Spleen (tissue), 11 donors: ENCODE results near the gene MT3. TPM values are rescaled to one million over a fixed set of nuclear protein-coding genes. Genes with fewer than 3 reads are reported as not detected.

ENCODE experiments used
- DNase-seq: peaks from one replicate; pipeline ENCODE4 v3.0.0-alpha.2; 2020
- H3K27ac ChIP-seq, 8 donors: fragments of 200-600 bp; sonication (generic) in 7 of 8; 1 replicate in 4 of 8; 2 replicates in 4 of 8; pipeline versions ENCODE4 v1.5.0 to v1.8.0; 2016 to 2021; ENCODE audit warnings: inconsistent platforms in 4 of 8, mild to moderate bottlenecking in 4 of 8, moderate library complexity in 1 of 8
- H3K27me3 ChIP-seq, 7 donors: fragments of 200-600 bp; sonication (generic) in 6 of 7; replicated peaks in 1 of 7; 1 replicate in 4 of 7; 2 replicates in 3 of 7; pipeline versions ENCODE4 v1.5.0 to v1.8.0; 2016 to 2021; ENCODE audit warnings: inconsistent platforms in 3 of 7, mild to moderate bottlenecking in 1 of 7
- H3K36me3 ChIP-seq, 6 donors: fragments of 200-600 bp; sonication (generic) in 5 of 6; 1 replicate in 4 of 6; 2 replicates in 2 of 6; pipeline versions ENCODE4 v1.5.0 to v1.8.0; 2016 to 2021; ENCODE audit warnings: inconsistent platforms in 2 of 6
- H3K4me1 ChIP-seq, 6 donors: fragments of 200-600 bp; sonication (generic) in 5 of 6; 1 replicate in 3 of 6; 2 replicates in 3 of 6; pipeline versions ENCODE4 v1.5.0 to v1.8.0; 2016 to 2021; ENCODE audit warnings: inconsistent platforms in 3 of 6
- H3K4me3 ChIP-seq, 8 donors: fragments of 200-600 bp; sonication (generic) in 7 of 8; 1 replicate in 4 of 8; 2 replicates in 4 of 8; pipeline versions ENCODE4 v1.5.0 to v1.8.0; 2016 to 2021; ENCODE audit warnings: inconsistent platforms in 4 of 8, mild to moderate bottlenecking in 4 of 8, moderate library complexity in 2 of 8
- H3K9me3 ChIP-seq, 8 donors: fragments of 200-600 bp; sonication (generic) in 7 of 8; 1 replicate in 4 of 8; 2 replicates in 4 of 8; pipeline versions ENCODE4 v1.5.0 to v1.8.0; 2016 to 2021; ENCODE audit warnings: inconsistent platforms in 4 of 8
- CTCF ChIP-seq, 11 experiments: fragments of 200-600 bp in 7 of 11; fragments of 450-650 bp in 4 of 11; sonication (generic) in 4 of 11; IDR thresholded peaks in 8 of 11; conservative IDR thresholded peaks in 3 of 11; 1 replicate in 7 of 11; 2 replicates in 4 of 11; pipeline versions ENCODE4 v1.4.0 to v1.8.0; 2016 to 2021; ENCODE audit warnings: antibody characterized with exemption in 11 of 11, inconsistent platforms in 4 of 11, mild to moderate bottlenecking in 1 of 11
- POLR2A ChIP-seq, 3 donors: fragments of 450-650 bp; IDR thresholded peaks; one replicate each; pipeline ENCODE4 v1.5.1; 2017; ENCODE audit warnings: antibody characterized with exemption in 3 of 3, mild to moderate bottlenecking in 1 of 3
- POLR2AphosphoS5 ChIP-seq, 3 donors: sonication (generic); formaldehyde crosslinking; IDR thresholded peaks; one replicate each; pipeline ENCODE4 v1.5.1; 2017; ENCODE audit warnings: antibody characterized with exemption in 3 of 3
- WGBS, 5 donors: extraction: QIAGEN DNeasy Blood & Tissue Kit in 3 of 5; methylation state at CpG; one replicate each; pipeline versions ENCODE4 v1.1.5 to v1.1.7; 2013 to 2018; 5-methylcytosine and 5-hydroxymethylcytosine counted together
- intact Hi-C: fragments of 100-400 bp; cut with DNase I; formaldehyde crosslinking; loops from one replicate; pipeline ENCODE4 v1.15.0; 2023; ENCODE audit warnings: low total_unique reads
- polyA plus RNA-seq, 3 donors: library from polyadenylated mRNA; stranded (reverse); fragments of 200-250 nt; gene quantifications; one replicate each; pipeline ENCODE4 v1.2.1, GENCODE V29; 2013
- total RNA-seq, 7 donors: library from RNA; depleted of rRNA in 3 of 7; stranded (reverse); fragments of >200 nt in 3 of 7; fragmentation: NEBNext Ultra II Directional in 4 of 7; extraction: Animal tissue kit (Norgen Biotek cat#: 25700) in 4 of 7; gene quantifications; one replicate each; pipeline versions ENCODE4 v1.1.0 to v1.2.1, GENCODE V29; 2016 to 2021
- donor health status: healthy with polysubstance abuse.
- donor health status: DM: no; HTN: no; CAD: no; lungs with moderate emphysema.
- donor health status: DM: no; HTN: no; CAD: no.
- donor health status: Bipolar disorder and iron deficiency.
- donor health status: healthy.
- donor health status: DM: no; HTN: no; CAD: no.
- donor health status: DM: yes; HTN: yes; CAD: no.

Gene MT3
- total and polyA plus RNA-seq, 10 donors = 0.77 to 11.5 (median 1.5) TPM; not detected in 7

DNA sequence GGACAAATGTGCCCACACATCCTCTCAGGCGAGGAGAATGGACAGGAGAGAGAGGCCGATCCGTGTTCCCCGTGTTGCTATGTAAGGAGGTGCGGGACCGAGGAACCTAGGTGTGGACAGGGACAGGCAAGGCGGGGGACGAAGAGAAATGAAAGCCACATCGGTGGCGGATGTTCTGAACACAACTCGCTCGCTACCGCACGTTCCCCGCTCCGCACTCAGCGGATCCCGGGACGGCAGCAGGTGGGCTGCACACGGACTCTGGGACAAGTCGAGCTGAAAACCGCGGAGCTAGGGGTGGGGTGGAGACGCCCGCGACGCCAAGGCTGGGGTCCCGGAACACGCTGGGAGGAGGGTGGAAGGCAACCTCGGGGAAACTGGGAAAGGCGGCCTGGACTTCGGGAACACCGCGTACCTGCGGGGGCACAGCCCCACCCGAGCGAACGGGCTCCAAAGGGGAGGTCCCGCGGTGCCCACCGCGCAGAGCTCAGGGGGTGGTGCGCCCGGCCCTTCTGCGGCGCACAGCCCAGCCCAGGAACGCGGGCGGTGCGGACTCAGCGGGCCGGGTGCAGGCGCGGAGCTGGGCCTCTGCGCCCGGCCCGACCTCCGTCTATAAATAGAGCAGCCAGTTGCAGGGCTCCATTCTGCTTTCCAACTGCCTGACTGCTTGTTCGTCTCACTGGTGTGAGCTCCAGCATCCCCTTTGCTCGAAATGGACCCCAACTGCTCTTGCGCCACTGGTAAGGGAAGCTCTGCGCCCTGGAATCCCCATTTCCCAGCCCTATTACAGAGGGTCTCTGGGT, 36.0 kb downstream of the MT3 start, which contains the start of gene MT1E:
Gene MT1E (plus strand): TSS at position 642 of the 803 bp plus-strand sequence. CDS start 71 bp downstream, at position 713.
- intact Hi-C loops = no loop called here
- 2 to 5% (median 4%) methylated on average over 33 to 62 of the region's 62 CpGs for WGBS, 5 donors
- H3K27me3 ChIP-seq = peaks cover 0 to 33% (median 18%) of the 10 kb centered on the region in 7 donors
- no peaks in the 10 kb centered on the region for H3K36me3 ChIP-seq
- peaks cover 0 to 39% (median 21%) of the 10 kb centered on the region in 6 donors for H3K4me1 ChIP-seq
- no peak for DNase-seq
- TF ChIP-seq POLR2A (IDR thresholded peaks at IDR 0.05) (peak in 2 of 3 donors; percentile 5 to 38), POLR2AphosphoS5 (IDR thresholded peaks at IDR 0.05) (peak; percentile 77 to 84 (median 84)), CTCF (IDR thresholded peaks at IDR 0.05 in 8 of 11, conservative IDR thresholded peaks at IDR 0.05 in 3 of 11) (no peak)
- H3K4me3 ChIP-seq = peak within 1 kb of the TSS; percentile 44 to 75 (median 48)
- no peaks in the 10 kb centered on the region for H3K9me3 ChIP-seq
- H3K27ac ChIP-seq = peak within 1 kb of the TSS; percentile 42 to 84 (median 79)

GRCh38 chr16:56625943-56626654, 36.8 kb downstream of the MT3 start:
- H3K36me3 ChIP-seq = no peaks in the 10 kb centered on the region
- no peak for TF ChIP-seq POLR2A (IDR thresholded peaks at IDR 0.05)
- TF ChIP-seq POLR2AphosphoS5 (IDR thresholded peaks at IDR 0.05) = no peak
- no peak for TF ChIP-seq CTCF (IDR thresholded peaks at IDR 0.05 in 8 of 11, conservative IDR thresholded peaks at IDR 0.05 in 3 of 11)
- no peaks in the 10 kb centered on the region for H3K9me3 ChIP-seq
- 22 to 36% (median 33%) methylated on average over 15 to 16 of the region's 16 CpGs for WGBS, 5 donors
- peak overlapping the region; percentile 44 to 75 (median 48) for H3K4me3 ChIP-seq
- H3K27ac ChIP-seq = peak overlapping the region; percentile 42 to 84 (median 79)
- DNase-seq = no peak
- peaks cover 0 to 43% (median 21%) of the 10 kb centered on the region in 6 donors for H3K4me1 ChIP-seq
- peaks cover 0 to 35% (median 18%) of the 10 kb centered on the region in 7 donors for H3K27me3 ChIP-seq
- intact Hi-C loops = no loop called here

DNA sequence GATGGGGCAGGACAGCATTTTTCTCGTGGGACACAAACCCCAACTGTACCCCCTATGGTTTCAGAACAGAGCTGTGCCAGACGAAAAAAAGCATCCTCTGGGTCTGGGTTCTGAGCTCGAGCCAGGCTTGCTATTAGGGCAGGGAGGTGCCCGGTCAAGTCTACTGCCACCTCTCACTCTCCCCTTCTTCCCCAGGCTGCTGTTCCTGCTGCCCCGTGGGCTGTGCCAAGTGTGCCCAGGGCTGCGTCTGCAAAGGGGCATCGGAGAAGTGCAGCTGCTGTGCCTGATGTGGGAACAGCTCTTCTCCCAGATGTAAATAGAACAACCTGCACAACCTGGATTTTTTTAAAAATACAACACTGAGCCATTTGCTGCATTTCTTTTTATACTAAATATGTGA, 37.4 kb downstream of the MT3 start:
- Histone ChIP-seq H3K36me3 (no peaks in the 10 kb centered on the region), H3K4me3 (peak overlapping the region in 6 of 8 donors; percentile 47 to 75 (median 49)), H3K27me3 (peaks cover 0 to 41% (median 19%) of the 10 kb centered on the region in 7 donors), H3K27ac (peak overlapping the region in 3 of 8 donors; percentile 71 to 84 (median 83)), H3K4me1 (peaks cover 0 to 48% (median 22%) of the 10 kb centered on the region in 6 donors), H3K9me3 (no peaks in the 10 kb centered on the region)
- intact Hi-C loops = no loop called here
- TF ChIP-seq CTCF (IDR thresholded peaks at IDR 0.05 in 8 of 11, conservative IDR thresholded peaks at IDR 0.05 in 3 of 11) = no peak
- TF ChIP-seq POLR2AphosphoS5 (IDR thresholded peaks at IDR 0.05) = no peak
- TF ChIP-seq POLR2A (IDR thresholded peaks at IDR 0.05) = no peak
- DNase-seq = no peak
- WGBS, 5 donors = 62 to 73% (median 69%) methylated on average over 7 of the region's 7 CpGs
